B cell (primary cell): ENCODE measurements around the gene DYNLRB2.

Experiments
- EZH2 ChIP-seq: IDR thresholded peaks from 2 replicates; pipeline ENCODE4 v1.6.1; 2012; ENCODE audit warnings: borderline replicate concordance, low read depth, mild to moderate bottlenecking, moderate library complexity, low read length; ENCODE audit not compliant: insufficient read depth, poor library complexity, severe bottlenecking
- TF ChIP-seq, protein P1 (sequence below): fragments of 200-600 bp; IDR thresholded peaks from one replicate; pipeline ENCODE4 v1.8.0; 2022; ENCODE audit warnings: antibody characterized with exemption, mild to moderate bottlenecking

DNA sequence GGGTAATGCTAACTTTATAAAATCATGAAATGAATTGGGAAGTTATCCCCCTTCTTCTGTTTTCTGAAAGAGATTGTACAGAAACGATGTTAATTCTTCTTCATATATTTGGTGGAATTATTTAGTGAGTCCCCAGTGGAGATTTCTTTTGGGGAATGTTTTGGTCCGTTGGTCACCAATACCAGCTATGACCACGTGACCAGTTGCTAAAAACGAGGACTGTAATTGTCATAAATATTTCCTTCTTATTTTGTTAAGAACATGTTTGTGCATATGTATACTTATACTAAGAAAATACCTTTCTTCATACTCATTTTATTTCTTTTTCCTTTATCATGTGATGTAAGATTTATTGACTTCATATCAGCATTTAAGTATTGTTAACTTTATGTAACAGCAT, 10.3 kb upstream of the DYNLRB2 start:
- TF ChIP-seq, protein P1, sequence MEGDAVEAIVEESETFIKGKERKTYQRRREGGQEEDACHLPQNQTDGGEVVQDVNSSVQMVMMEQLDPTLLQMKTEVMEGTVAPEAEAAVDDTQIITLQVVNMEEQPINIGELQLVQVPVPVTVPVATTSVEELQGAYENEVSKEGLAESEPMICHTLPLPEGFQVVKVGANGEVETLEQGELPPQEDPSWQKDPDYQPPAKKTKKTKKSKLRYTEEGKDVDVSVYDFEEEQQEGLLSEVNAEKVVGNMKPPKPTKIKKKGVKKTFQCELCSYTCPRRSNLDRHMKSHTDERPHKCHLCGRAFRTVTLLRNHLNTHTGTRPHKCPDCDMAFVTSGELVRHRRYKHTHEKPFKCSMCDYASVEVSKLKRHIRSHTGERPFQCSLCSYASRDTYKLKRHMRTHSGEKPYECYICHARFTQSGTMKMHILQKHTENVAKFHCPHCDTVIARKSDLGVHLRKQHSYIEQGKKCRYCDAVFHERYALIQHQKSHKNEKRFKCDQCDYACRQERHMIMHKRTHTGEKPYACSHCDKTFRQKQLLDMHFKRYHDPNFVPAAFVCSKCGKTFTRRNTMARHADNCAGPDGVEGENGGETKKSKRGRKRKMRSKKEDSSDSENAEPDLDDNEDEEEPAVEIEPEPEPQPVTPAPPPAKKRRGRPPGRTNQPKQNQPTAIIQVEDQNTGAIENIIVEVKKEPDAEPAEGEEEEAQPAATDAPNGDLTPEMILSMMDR: no peak
- no peak for TF ChIP-seq EZH2
